ENCODE data around the gene FAM120B. TPM values are rescaled to one million over a fixed set of nuclear protein-coding genes. Genes with fewer than 3 reads are reported as not detected.

Gene FAM120B
- total RNA-seq, 4 donors from 2014 or later = 21.8 to 25.7 (median 22.7) TPM

DNA sequence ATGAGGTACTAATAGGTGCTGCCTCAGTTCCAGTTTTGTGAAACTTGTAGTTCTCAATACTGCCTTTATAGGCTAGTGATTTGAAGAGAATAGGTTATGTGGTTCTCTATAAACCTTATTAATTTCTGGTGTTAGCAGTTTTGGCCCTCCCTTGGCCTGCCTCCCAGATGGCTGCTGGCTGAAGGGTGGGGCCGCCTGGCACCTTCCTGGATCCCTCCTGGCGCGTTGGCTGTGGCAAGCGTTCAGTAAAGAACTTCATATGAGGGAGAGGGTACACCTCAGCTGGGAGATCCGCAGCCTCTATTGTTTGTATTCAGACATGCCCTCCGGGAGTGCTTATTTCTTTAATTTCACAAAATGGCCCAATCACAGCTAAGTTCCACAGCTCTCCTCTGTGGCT is 51.9 kb downstream of the FAM120B start:
- WGBS, 2 donors = 19 to 38% methylated on average over 6 of the region's 6 CpGs
- DNase-seq (ENCODE audit: low spot score in 2 of 2) = no peak
- H3K4me3 ChIP-seq (ENCODE audit: low read depth, poor library complexity, severe bottlenecking) = no peak overlapping the region
- intact Hi-C loops (cut with DNase I; ENCODE audit: low total_unique reads) = no loop called here
- TF ChIP-seq POLR2A (IDR thresholded peaks at IDR 0.05) = no peak
- TF ChIP-seq, protein P1, sequence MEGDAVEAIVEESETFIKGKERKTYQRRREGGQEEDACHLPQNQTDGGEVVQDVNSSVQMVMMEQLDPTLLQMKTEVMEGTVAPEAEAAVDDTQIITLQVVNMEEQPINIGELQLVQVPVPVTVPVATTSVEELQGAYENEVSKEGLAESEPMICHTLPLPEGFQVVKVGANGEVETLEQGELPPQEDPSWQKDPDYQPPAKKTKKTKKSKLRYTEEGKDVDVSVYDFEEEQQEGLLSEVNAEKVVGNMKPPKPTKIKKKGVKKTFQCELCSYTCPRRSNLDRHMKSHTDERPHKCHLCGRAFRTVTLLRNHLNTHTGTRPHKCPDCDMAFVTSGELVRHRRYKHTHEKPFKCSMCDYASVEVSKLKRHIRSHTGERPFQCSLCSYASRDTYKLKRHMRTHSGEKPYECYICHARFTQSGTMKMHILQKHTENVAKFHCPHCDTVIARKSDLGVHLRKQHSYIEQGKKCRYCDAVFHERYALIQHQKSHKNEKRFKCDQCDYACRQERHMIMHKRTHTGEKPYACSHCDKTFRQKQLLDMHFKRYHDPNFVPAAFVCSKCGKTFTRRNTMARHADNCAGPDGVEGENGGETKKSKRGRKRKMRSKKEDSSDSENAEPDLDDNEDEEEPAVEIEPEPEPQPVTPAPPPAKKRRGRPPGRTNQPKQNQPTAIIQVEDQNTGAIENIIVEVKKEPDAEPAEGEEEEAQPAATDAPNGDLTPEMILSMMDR (IDR thresholded peaks at IDR 0.05) = no peak

DNA sequence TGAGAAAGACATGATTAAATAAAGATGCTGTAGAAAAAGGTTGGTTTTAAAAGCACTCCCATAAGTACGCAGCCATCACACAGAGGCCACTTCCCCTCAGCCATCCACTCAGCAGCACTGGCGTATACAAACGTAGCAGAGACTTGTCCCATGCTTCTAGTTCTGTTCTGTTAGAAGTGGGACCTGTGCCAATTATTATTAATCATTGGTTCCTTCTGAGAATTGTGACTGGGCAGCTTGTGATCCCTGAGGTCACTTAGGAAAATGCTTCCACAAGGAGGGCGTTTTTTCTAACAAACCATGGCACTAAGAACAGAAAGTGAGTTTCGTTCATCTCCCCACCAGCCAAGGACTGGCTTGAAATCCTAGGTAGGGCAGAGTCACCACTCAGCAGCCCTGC is 53.9 kb downstream of the FAM120B start:
- TF ChIP-seq, protein P1 (IDR thresholded peaks at IDR 0.05) = no peak
- TF ChIP-seq POLR2A (IDR thresholded peaks at IDR 0.05) = no peak
- no peak for DNase-seq (ENCODE audit: low spot score in 2 of 2)
- no peak overlapping the region for H3K4me3 ChIP-seq (ENCODE audit: low read depth, poor library complexity, severe bottlenecking)
- WGBS, 2 donors = 59 to 64% methylated on average over 5 of the region's 5 CpGs
- intact Hi-C loops (cut with DNase I; ENCODE audit: low total_unique reads) = no loop called here

DNA sequence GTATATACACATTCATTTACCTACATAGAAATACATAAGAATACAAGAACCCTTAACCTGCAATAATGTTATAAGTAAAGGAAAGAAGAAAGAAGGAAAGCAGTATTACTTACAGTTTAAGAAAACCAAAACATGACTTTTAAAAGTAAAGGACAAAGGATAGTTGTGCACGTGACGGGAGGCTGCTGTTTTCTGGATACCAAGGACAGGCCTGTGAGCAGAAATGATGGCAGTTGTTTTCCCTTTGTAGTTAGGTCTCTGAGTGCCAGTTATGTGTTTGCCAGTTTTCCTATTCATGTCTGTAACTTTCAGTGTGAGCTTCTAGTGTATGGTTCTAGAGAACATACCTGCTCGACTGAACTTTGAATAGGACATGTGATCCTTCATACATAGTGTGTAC is 54.8 kb downstream of the FAM120B start:
- DNase-seq (ENCODE audit: low spot score in 2 of 2) = no peak
- intact Hi-C loops (cut with DNase I; ENCODE audit: low total_unique reads) = no loop called here
- no peak overlapping the region for H3K4me3 ChIP-seq (ENCODE audit: low read depth, poor library complexity, severe bottlenecking)
- 98% methylated on average over 3 of the region's 3 CpGs for WGBS, 2 donors
- TF ChIP-seq, protein P1 (IDR thresholded peaks at IDR 0.05) = no peak
- no peak for TF ChIP-seq POLR2A (IDR thresholded peaks at IDR 0.05)

DNA sequence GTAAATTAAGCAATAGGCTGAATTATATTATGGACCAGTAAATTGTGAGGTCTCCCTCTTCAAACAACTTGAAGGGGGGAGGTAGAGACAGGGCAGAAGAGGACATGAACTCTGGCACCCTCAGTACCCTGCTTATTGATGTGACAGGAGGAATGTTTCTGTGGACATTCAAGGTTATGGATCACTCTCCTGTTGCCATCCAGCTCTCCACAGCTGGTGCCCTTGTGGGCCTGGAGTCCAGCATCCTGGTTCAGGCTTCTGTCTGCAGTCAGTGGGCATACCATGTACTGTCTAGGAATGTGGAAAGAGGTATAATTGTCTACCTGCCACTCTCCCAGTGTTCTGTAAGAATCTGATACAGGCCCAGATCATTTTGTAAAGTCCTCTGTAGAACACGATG is 55.6 kb downstream of the FAM120B start:
- DNase-seq (ENCODE audit: low spot score in 2 of 2) = no peak
- intact Hi-C loops (cut with DNase I; ENCODE audit: low total_unique reads) = no loop called here
- H3K4me3 ChIP-seq (ENCODE audit: low read depth, poor library complexity, severe bottlenecking) = no peak overlapping the region
- WGBS, 2 donors = 100% methylated on average over 1 of the region's 1 CpG
- TF ChIP-seq, protein P1 (IDR thresholded peaks at IDR 0.05) = no peak
- no peak for TF ChIP-seq POLR2A (IDR thresholded peaks at IDR 0.05)

DNA sequence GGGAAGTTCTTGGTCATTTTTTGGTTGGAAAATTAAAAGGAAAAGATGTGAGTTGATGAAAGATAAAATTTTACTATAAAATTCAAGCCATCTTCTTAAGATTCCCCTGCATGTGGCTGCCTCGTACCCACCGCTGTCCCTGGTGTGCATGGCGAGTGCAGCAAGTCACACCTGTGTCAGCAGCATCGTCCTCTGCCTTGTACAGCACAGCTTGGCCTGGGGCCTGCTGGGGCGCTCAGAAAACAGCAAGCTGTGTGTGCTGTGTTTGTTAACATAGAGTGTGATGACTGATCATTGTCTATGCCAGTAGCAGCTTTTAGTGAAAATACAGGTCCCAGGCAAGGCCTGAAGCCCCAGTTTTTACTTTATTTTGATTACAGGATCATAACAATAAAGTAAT is 56.7 kb downstream of the FAM120B start:
- no peak overlapping the region for H3K4me3 ChIP-seq (ENCODE audit: low read depth, poor library complexity, severe bottlenecking)
- TF ChIP-seq, protein P1 (IDR thresholded peaks at IDR 0.05) = no peak
- no peak for TF ChIP-seq POLR2A (IDR thresholded peaks at IDR 0.05)
- intact Hi-C loops (cut with DNase I; ENCODE audit: low total_unique reads) = no loop called here
- no peak for DNase-seq (ENCODE audit: low spot score in 2 of 2)
- WGBS, 2 donors = 94 to 98% methylated on average over 5 of the region's 5 CpGs

DNA sequence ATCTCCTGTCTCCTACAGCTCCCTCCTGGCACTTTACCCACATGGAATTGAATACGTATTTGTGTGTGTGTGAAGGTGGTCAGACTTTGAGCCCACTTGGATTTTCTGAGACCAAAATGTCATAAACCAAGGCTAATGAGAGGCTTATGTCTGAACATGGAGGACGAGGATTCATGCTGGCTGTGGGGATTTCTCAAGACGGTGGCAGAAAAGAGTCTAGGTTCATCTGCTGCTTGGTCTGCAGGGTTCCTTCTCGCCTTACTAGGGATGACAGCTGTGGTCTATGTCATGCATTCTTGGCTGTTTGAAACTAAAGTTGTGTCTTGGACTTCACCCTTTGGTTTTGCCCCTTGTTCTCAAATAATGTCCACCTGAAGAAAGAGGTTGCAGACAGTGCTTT is 58.6 kb downstream of the FAM120B start:
- no peak for TF ChIP-seq POLR2A (IDR thresholded peaks at IDR 0.05)
- TF ChIP-seq, protein P1 (IDR thresholded peaks at IDR 0.05) = no peak
- no peak for DNase-seq (ENCODE audit: low spot score in 2 of 2)
- 75 to 79% methylated on average over 4 of the region's 4 CpGs for WGBS, 2 donors
- no peak overlapping the region for H3K4me3 ChIP-seq (ENCODE audit: low read depth, poor library complexity, severe bottlenecking)
- intact Hi-C loops (cut with DNase I; ENCODE audit: low total_unique reads) = no loop called here
